Liver (tissue), 9 donors: Measurements from ENCODE around the gene MBLAC1. TPM values are rescaled to one million over a fixed set of nuclear protein-coding genes. Genes with fewer than 3 reads are reported as not detected.

Source experiments
- DNase-seq: peaks from one replicate; pipeline ENCODE4 v3.0.0-alpha.2; 2017; ENCODE audit warnings: low spot score
- H3K27ac ChIP-seq, 2 donors: one replicate each; pipeline ENCODE4 v1.7.0; 2013; ENCODE audit warnings: inconsistent platforms in 2 of 2, low read length in 2 of 2, control low read depth in 1 of 2, low read depth in 1 of 2, mild to moderate bottlenecking in 1 of 2
- H3K27me3 ChIP-seq, 4 donors: one replicate each; pipeline versions ENCODE4 v1.6.1 to v1.7.0; 2013; ENCODE audit warnings: low read length in 3 of 4, inconsistent platforms in 1 of 4, mild to moderate bottlenecking in 1 of 4, moderate library complexity in 1 of 4; ENCODE audit not compliant: control insufficient read depth in 4 of 4, insufficient read depth in 4 of 4
- H3K36me3 ChIP-seq, 4 donors: one replicate each; pipeline versions ENCODE4 v1.6.1 to v1.7.0; 2013; ENCODE audit warnings: low read length in 3 of 4, mild to moderate bottlenecking in 3 of 4, low read depth in 1 of 4, moderate library complexity in 1 of 4; ENCODE audit not compliant: control insufficient read depth in 4 of 4, insufficient read depth in 3 of 4
- H3K4me1 ChIP-seq, 4 donors: one replicate each; pipeline versions ENCODE4 v1.6.1 to v1.7.0; 2013; ENCODE audit warnings: low read length in 3 of 4, mild to moderate bottlenecking in 3 of 4, moderate library complexity in 1 of 4; ENCODE audit not compliant: control insufficient read depth in 4 of 4, insufficient read depth in 4 of 4
- H3K4me3 ChIP-seq, 3 donors: one replicate each; pipeline versions ENCODE4 v1.6.1 to v1.7.0; 2013; ENCODE audit warnings: low read length in 3 of 3, control low read depth in 1 of 3, low read depth in 1 of 3, mild to moderate bottlenecking in 1 of 3
- H3K9ac ChIP-seq, 2 donors: one replicate each; pipeline ENCODE4 v1.7.0; 2013; ENCODE audit warnings: low read length in 2 of 2, mild to moderate bottlenecking in 2 of 2, moderate library complexity in 2 of 2, control low read depth in 1 of 2, low read depth in 1 of 2
- H3K9me3 ChIP-seq, 4 donors: one replicate each; pipeline versions ENCODE4 v1.6.1 to v1.7.0; 2013; ENCODE audit warnings: low read length in 3 of 4; ENCODE audit not compliant: control insufficient read depth in 4 of 4
- EGR1 ChIP-seq, 2 donors: IDR thresholded peaks; 2 replicates each; pipeline ENCODE4 v1.6.1; 2016 to 2018; ENCODE audit warnings: antibody characterized with exemption in 2 of 2, low read depth in 2 of 2
- FOXA1 ChIP-seq: IDR thresholded peaks from 2 replicates; pipeline ENCODE4 v1.6.1; 2016; ENCODE audit warnings: antibody characterized with exemption
- FOXA2 ChIP-seq: IDR thresholded peaks from 2 replicates; pipeline ENCODE4 v1.6.1; 2016; ENCODE audit warnings: antibody characterized with exemption
- GABPA ChIP-seq, 2 donors: IDR thresholded peaks in 1 of 2; conservative IDR thresholded peaks in 1 of 2; 2 replicates each; pipeline ENCODE4 v1.6.1; 2016; ENCODE audit warnings: antibody characterized with exemption in 2 of 2, mild to moderate bottlenecking in 1 of 2, moderate library complexity in 1 of 2
- HNF4A ChIP-seq, 2 donors: conservative IDR thresholded peaks; 2 replicates each; pipeline ENCODE4 v1.6.1; 2016; ENCODE audit warnings: antibody characterized with exemption in 2 of 2, mild to moderate bottlenecking in 2 of 2
- HNF4G ChIP-seq: IDR thresholded peaks from 2 replicates; pipeline ENCODE4 v1.6.1; 2016; ENCODE audit warnings: antibody characterized with exemption
- JUND ChIP-seq, 2 donors: IDR thresholded peaks; 2 replicates each; pipeline ENCODE4 v1.6.1; 2016; ENCODE audit warnings: antibody characterized with exemption in 2 of 2
- NR2F2 ChIP-seq: IDR thresholded peaks from 2 replicates; pipeline ENCODE4 v1.6.1; 2016; ENCODE audit warnings: antibody characterized with exemption
- RAD21 ChIP-seq, 2 donors: IDR thresholded peaks; 2 replicates each; pipeline ENCODE4 v1.6.1; 2016; ENCODE audit warnings: antibody characterized with exemption in 2 of 2, mild to moderate bottlenecking in 2 of 2
- RXRA ChIP-seq, 2 donors: IDR thresholded peaks; 2 replicates each; pipeline ENCODE4 v1.6.1; 2017 to 2018; ENCODE audit warnings: antibody characterized with exemption in 2 of 2, mild to moderate bottlenecking in 1 of 2
- SP1 ChIP-seq: IDR thresholded peaks from 2 replicates; pipeline ENCODE4 v1.6.1; 2018; ENCODE audit warnings: antibody characterized with exemption, mild to moderate bottlenecking
- TAF1 ChIP-seq: conservative IDR thresholded peaks from 2 replicates; pipeline ENCODE4 v1.6.1; 2016; ENCODE audit warnings: antibody characterized with exemption, mild to moderate bottlenecking
- YY1 ChIP-seq: IDR thresholded peaks from 2 replicates; pipeline ENCODE4 v1.6.1; 2016; ENCODE audit warnings: antibody characterized with exemption, mild to moderate bottlenecking
- WGBS: extraction: QIAGEN DNeasy Blood & Tissue Kit; methylation state at CpG from one replicate; pipeline ENCODE4 v1.1.7; 2013; 5-methylcytosine and 5-hydroxymethylcytosine counted together
- polyA plus RNA-seq, 2 donors: library from polyadenylated mRNA; stranded (reverse) in 1 of 2; unstranded in 1 of 2; fragments of 200-250 nt in 1 of 2; fragments of >200 nt in 1 of 2; fragmentation: Nextera tagmentation in 1 of 2; extraction: Ambion mirVana in 1 of 2; gene quantifications; one replicate each; pipeline versions ENCODE4 v1.2.1 to v1.2.3, GENCODE V29; 2013 to 2015
- total RNA-seq, 2 donors: library from RNA; depleted of rRNA; stranded (reverse); fragments of >200 nt; gene quantifications; one replicate each; pipeline ENCODE4 v1.2.3, GENCODE V29; 2014
- TF ChIP-seq, protein P1 (sequence below): IDR thresholded peaks from 2 replicates; pipeline ENCODE4 v1.6.1; 2016; ENCODE audit warnings: antibody characterized with exemption
- TF ChIP-seq, protein P2 (sequence below): IDR thresholded peaks from 2 replicates; pipeline ENCODE4 v1.6.1; 2016; ENCODE audit warnings: antibody characterized with exemption
- TF ChIP-seq, protein P3 (sequence below): fragments of 150-350 bp; IDR thresholded peaks from 2 replicates; pipeline ENCODE4 v1.5.1; 2017; ENCODE audit warnings: improper control_type of control experiment, low read depth, low read length; ENCODE audit not compliant: missing input control
- TF ChIP-seq, protein P4 (sequence below): IDR thresholded peaks from 2 replicates; pipeline ENCODE4 v1.6.1; 2016; ENCODE audit warnings: antibody characterized with exemption, mild to moderate bottlenecking
- TF ChIP-seq, protein P5 (sequence below): IDR thresholded peaks from 2 replicates; pipeline ENCODE4 v1.6.1; 2016; ENCODE audit warnings: antibody characterized with exemption
- donor health status: healthy.
- donor health status: healthy.
- donor health status: healthy.
- donor health status: healthy.
- donor health status: healthy.

The MBLAC1 gene
- total and polyA plus RNA-seq, 4 donors, result 1.0 to 1.4 (median 1.3) TPM

DNA sequence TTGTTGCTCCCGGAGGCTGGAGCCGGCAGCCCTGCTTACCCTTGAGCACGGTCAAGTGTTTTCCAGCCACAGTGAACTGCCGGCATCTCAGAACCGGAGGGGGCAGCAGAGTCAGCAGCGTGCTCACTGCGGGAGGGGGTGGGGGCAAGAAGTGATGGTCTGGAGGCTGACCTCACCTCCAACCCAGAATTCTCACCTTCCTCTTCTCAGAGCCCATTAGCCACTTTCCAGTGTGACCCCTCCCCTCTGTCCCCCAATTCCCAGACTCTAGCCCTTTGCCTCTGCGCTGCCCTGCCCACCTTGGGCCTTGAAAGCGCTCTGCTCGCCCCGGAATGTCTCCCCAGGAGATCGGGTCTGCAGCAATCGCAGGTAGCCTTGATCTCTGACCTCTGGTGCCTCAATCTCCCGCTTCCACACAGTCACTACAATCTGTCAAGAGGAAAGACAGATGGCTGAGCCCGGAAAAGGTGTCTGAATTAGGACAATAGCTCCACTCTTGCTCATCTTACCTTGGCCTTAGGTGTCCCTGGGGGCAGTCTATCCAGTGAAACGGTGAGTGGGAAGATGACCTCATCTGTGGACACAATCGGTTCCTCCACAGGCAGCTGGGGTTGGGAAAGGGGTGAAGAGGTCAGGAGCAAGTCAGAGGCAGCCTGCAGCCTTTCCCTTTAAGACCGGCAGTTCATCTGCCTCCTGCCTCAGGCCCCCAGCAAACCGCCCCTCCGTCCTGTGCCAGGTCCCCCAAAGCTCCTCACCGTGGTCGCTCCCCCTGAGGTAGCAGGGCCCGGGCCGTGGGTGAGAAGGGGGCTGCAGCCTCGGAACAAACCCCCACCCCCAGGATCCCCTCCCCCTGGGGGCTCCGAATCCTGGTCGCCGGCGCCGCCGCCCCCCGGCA is 30.8 kb downstream of the MBLAC1 start (continued):
- TF ChIP-seq, protein P1, sequence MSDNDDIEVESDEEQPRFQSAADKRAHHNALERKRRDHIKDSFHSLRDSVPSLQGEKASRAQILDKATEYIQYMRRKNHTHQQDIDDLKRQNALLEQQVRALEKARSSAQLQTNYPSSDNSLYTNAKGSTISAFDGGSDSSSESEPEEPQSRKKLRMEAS, result no peak

DNA sequence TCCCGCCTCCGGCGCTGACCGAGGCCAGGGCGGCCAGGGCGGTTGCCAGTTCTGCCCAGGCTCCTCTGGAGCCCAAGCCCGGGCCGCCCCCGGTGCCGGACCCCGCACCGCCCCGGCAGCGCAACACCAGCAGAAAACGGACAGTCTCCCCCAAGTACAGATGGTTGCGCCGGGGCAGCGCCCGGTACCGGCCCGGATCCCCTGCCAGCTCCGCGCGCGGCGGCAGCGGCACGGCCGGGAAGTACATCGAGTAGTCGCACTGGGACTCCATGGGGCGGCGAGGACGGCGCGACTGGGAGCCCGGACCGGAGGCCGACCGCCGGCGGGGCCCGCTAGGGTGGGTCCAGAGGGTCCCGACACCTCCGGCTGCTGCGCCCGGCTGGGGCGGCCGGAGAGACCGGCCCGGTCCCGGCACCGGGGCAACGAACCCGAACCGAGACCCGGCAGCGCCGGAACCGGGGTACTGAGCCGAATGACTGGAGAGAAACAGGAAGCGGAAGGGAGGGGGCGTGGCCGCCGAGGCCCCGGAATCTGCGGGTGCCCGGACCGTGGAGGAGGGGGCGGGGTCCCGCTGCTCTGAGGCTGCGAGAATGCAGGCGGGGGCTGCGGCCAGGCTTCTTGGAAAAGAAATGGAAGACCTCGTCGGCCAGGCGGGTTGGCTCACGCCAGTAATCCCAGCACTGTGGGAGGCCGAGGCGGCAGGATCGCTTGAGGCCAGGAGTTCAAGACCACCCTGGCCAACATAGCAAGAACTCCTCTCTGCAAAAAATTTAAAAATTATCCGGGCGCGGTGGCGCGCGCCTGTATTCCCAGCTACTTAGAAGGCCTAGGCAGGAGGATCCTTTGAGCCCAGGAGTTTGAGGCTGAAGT is 31.7 kb downstream of the MBLAC1 start, which contains the start of gene TRAPPC14:
Gene TRAPPC14 (minus strand): TSS at position 495 of the 870 bp plus-strand sequence. CDS start 224 bp downstream, at position 271.
- Histone ChIP-seq H3K4me3 (peak within 1 kb of the TSS; percentile 77 to 95 (median 83)), H3K36me3 (peaks cover 2 to 28% (median 11%) of the 10 kb centered on the region in 4 donors), H3K9ac (peak within 1 kb of the TSS in 1 of 2 donors; percentile 71), H3K4me1 (peaks cover 3 to 17% (median 10%) of the 10 kb centered on the region in 4 donors), H3K27me3 (no peaks in the 10 kb centered on the region), H3K9me3 (no peaks in the 10 kb centered on the region), H3K27ac (peak within 1 kb of the TSS; percentile 84 to 92)
- DNase-seq, result peak; percentile 87
- WGBS, result 1% methylated on average over 87 of the region's 87 CpGs
- TF ChIP-seq FOXA2, result no peak
- no peak for TF ChIP-seq JUND (IDR thresholded peaks at IDR 0.05)
- no peak for TF ChIP-seq YY1
- TF ChIP-seq HNF4G, result no peak
- TF ChIP-seq GABPA (IDR thresholded peaks at IDR 0.05 in 1 of 2, conservative IDR thresholded peaks at IDR 0.05 in 1 of 2), result peak; percentile 69 to 89
- TF ChIP-seq RAD21 (IDR thresholded peaks at IDR 0.05), result peak in 1 of 2 donors; percentile 15
- TF ChIP-seq SP1, result peak; percentile 31
- no peak for TF ChIP-seq RXRA (IDR thresholded peaks at IDR 0.05)
- no peak for TF ChIP-seq TAF1

DNA sequence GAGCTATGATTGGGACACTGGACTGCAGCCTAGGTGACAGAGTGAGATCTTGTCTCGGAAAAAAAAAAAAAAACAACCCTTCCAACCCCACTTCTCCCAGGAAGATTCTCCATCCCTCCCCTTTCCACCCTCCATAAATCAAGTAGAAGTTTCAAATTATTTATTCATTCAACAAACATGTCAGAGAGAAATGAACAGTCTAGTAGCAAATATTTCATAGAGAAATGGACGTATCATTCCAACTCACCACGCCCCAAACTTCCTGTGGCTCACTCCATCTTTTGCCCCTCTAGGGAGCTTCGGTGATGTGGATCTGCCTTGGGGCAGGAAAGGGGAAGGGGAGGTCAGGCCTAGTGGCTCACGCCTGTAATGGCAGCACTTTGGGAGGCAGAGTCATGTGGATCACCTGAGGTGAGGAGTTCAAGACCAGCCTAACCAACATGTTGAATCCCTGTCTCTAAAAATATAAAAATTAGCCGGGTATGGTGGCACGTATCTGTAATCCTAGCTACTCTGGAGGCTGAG is 32.4 kb downstream of the MBLAC1 start:
- no peaks in the 10 kb centered on the region for H3K9me3 ChIP-seq
- peak overlapping the region; percentile 77 to 95 (median 83) for H3K4me3 ChIP-seq
- H3K4me1 ChIP-seq, result peaks cover 3 to 17% (median 10%) of the 10 kb centered on the region in 4 donors
- H3K36me3 ChIP-seq, result peaks cover 2 to 21% (median 6%) of the 10 kb centered on the region in 4 donors
- 74% methylated on average over 7 of the region's 7 CpGs for WGBS
- no peak for TF ChIP-seq YY1
- TF ChIP-seq EGR1 (IDR thresholded peaks at IDR 0.05; ENCODE audit: low read depth in 2 of 2), result no peak
- TF ChIP-seq GABPA (IDR thresholded peaks at IDR 0.05 in 1 of 2, conservative IDR thresholded peaks at IDR 0.05 in 1 of 2), result no peak
- TF ChIP-seq, protein P2, sequence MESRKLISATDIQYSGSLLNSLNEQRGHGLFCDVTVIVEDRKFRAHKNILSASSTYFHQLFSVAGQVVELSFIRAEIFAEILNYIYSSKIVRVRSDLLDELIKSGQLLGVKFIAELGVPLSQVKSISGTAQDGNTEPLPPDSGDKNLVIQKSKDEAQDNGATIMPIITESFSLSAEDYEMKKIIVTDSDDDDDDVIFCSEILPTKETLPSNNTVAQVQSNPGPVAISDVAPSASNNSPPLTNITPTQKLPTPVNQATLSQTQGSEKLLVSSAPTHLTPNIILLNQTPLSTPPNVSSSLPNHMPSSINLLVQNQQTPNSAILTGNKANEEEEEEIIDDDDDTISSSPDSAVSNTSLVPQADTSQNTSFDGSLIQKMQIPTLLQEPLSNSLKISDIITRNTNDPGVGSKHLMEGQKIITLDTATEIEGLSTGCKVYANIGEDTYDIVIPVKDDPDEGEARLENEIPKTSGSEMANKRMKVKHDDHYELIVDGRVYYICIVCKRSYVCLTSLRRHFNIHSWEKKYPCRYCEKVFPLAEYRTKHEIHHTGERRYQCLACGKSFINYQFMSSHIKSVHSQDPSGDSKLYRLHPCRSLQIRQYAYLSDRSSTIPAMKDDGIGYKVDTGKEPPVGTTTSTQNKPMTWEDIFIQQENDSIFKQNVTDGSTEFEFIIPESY, result no peak
- TF ChIP-seq SP1, result no peak
- TF ChIP-seq FOXA1, result no peak
- TF ChIP-seq, protein P3, sequence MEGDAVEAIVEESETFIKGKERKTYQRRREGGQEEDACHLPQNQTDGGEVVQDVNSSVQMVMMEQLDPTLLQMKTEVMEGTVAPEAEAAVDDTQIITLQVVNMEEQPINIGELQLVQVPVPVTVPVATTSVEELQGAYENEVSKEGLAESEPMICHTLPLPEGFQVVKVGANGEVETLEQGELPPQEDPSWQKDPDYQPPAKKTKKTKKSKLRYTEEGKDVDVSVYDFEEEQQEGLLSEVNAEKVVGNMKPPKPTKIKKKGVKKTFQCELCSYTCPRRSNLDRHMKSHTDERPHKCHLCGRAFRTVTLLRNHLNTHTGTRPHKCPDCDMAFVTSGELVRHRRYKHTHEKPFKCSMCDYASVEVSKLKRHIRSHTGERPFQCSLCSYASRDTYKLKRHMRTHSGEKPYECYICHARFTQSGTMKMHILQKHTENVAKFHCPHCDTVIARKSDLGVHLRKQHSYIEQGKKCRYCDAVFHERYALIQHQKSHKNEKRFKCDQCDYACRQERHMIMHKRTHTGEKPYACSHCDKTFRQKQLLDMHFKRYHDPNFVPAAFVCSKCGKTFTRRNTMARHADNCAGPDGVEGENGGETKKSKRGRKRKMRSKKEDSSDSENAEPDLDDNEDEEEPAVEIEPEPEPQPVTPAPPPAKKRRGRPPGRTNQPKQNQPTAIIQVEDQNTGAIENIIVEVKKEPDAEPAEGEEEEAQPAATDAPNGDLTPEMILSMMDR, result no peak
- no peak for TF ChIP-seq RAD21 (IDR thresholded peaks at IDR 0.05)
- TF ChIP-seq NR2F2, result no peak
- TF ChIP-seq, protein P4, sequence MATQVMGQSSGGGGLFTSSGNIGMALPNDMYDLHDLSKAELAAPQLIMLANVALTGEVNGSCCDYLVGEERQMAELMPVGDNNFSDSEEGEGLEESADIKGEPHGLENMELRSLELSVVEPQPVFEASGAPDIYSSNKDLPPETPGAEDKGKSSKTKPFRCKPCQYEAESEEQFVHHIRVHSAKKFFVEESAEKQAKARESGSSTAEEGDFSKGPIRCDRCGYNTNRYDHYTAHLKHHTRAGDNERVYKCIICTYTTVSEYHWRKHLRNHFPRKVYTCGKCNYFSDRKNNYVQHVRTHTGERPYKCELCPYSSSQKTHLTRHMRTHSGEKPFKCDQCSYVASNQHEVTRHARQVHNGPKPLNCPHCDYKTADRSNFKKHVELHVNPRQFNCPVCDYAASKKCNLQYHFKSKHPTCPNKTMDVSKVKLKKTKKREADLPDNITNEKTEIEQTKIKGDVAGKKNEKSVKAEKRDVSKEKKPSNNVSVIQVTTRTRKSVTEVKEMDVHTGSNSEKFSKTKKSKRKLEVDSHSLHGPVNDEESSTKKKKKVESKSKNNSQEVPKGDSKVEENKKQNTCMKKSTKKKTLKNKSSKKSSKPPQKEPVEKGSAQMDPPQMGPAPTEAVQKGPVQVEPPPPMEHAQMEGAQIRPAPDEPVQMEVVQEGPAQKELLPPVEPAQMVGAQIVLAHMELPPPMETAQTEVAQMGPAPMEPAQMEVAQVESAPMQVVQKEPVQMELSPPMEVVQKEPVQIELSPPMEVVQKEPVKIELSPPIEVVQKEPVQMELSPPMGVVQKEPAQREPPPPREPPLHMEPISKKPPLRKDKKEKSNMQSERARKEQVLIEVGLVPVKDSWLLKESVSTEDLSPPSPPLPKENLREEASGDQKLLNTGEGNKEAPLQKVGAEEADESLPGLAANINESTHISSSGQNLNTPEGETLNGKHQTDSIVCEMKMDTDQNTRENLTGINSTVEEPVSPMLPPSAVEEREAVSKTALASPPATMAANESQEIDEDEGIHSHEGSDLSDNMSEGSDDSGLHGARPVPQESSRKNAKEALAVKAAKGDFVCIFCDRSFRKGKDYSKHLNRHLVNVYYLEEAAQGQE, result no peak
- no peak for TF ChIP-seq HNF4A (conservative IDR thresholded peaks at IDR 0.05)
- no peak for TF ChIP-seq FOXA2
- TF ChIP-seq HNF4G, result no peak
- TF ChIP-seq RXRA (IDR thresholded peaks at IDR 0.05), result no peak
- TF ChIP-seq, protein P5, sequence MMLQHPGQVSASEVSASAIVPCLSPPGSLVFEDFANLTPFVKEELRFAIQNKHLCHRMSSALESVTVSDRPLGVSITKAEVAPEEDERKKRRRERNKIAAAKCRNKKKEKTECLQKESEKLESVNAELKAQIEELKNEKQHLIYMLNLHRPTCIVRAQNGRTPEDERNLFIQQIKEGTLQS, result no peak
- TF ChIP-seq JUND (IDR thresholded peaks at IDR 0.05), result no peak
- no peak for TF ChIP-seq TAF1
- H3K27ac ChIP-seq, result peak overlapping the region in 1 of 2 donors; percentile 84
- no peak overlapping the region for H3K9ac ChIP-seq
- no peak for DNase-seq
- H3K27me3 ChIP-seq, result no peaks in the 10 kb centered on the region
